Astrocyte of the spinal cord (primary cell): ENCODE results near the gene TACC2.

Experiments used
- DNase-seq: peaks from one replicate; pipeline ENCODE4 v3.0.0; 2011; ENCODE audit warnings: low read depth, low spot score
- H3K4me3 ChIP-seq: 2 replicates; pipeline ENCODE4 v1.5.1; 2011; ENCODE audit warnings: low read depth, mild to moderate bottlenecking, low read length, moderate library complexity
- in situ Hi-C: cut with HindIII; loops from 2 replicates; pipeline ENCODE4 v1.10.0; 2017; ENCODE audit warnings: low sequenced_read_pairs
- TF ChIP-seq, protein P1 (sequence below): IDR thresholded peaks from 2 replicates; pipeline ENCODE4 v1.5.1; 2012; ENCODE audit warnings: low read depth, mild to moderate bottlenecking, low read length, inconsistent platforms

Gene TACC2

DNA sequence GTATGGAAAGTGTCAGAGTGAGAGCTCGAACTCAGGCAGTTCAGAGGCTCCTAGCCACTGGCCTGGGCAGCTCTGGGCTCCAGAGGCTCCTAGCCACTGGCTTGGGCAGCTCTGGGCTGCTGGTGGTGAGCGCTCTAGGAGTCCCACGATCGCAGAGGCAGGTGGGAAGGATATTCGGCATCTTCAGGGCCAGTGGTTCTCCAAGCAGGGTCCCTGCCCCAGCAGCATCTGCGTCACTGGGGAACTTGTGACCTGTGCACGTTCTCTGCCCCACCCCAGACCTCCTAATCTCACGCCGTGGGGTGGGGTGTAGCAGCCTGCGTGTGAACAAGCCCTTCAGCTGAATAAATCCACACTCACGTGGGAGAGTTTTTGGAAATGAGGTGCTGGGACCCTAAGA lies 256.9 kb downstream of the TACC2 start:
- DNase-seq = no peak
- TF ChIP-seq, protein P1, sequence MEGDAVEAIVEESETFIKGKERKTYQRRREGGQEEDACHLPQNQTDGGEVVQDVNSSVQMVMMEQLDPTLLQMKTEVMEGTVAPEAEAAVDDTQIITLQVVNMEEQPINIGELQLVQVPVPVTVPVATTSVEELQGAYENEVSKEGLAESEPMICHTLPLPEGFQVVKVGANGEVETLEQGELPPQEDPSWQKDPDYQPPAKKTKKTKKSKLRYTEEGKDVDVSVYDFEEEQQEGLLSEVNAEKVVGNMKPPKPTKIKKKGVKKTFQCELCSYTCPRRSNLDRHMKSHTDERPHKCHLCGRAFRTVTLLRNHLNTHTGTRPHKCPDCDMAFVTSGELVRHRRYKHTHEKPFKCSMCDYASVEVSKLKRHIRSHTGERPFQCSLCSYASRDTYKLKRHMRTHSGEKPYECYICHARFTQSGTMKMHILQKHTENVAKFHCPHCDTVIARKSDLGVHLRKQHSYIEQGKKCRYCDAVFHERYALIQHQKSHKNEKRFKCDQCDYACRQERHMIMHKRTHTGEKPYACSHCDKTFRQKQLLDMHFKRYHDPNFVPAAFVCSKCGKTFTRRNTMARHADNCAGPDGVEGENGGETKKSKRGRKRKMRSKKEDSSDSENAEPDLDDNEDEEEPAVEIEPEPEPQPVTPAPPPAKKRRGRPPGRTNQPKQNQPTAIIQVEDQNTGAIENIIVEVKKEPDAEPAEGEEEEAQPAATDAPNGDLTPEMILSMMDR = no peak
- in situ Hi-C loops = no loop called here
- H3K4me3 ChIP-seq = no peak overlapping the region

DNA sequence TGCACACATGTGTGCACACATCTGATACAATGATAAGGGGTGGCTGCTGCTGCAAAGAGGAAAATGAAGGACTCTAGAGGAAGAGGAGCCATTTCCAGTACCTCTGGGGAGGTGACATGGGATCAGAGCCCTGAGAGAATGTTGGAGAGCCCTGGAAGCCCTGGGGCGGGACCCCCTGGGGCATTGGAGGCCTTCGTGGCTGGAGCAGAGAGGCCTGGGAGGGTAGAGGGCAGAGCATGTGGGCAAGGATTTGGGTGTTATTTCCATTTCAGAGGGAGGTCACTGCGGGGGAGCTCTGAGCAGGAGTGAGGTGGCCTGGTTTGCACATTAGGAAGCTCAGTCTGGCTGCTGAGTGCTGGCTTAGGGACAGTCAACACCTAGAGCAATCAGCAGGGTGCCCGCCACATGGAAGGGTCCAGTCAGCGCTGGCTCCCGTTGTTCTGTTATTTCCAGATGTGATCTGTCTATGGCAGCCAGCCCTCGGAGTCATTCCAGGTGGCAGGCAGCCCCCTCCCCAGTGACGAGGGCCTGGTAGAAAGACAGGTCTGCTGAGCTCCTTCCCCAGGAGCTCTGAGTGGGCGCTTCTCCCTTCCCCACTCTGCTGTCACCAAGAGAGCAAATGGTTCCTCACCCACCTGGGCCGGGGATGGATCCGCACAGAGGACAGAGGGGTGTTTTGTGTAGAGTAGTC lies 258.0 kb downstream of the TACC2 start:
- H3K4me3 ChIP-seq = no peak overlapping the region
- DNase-seq = no peak
- in situ Hi-C loops = no loop called here
- TF ChIP-seq, protein P1 = no peak

DNA sequence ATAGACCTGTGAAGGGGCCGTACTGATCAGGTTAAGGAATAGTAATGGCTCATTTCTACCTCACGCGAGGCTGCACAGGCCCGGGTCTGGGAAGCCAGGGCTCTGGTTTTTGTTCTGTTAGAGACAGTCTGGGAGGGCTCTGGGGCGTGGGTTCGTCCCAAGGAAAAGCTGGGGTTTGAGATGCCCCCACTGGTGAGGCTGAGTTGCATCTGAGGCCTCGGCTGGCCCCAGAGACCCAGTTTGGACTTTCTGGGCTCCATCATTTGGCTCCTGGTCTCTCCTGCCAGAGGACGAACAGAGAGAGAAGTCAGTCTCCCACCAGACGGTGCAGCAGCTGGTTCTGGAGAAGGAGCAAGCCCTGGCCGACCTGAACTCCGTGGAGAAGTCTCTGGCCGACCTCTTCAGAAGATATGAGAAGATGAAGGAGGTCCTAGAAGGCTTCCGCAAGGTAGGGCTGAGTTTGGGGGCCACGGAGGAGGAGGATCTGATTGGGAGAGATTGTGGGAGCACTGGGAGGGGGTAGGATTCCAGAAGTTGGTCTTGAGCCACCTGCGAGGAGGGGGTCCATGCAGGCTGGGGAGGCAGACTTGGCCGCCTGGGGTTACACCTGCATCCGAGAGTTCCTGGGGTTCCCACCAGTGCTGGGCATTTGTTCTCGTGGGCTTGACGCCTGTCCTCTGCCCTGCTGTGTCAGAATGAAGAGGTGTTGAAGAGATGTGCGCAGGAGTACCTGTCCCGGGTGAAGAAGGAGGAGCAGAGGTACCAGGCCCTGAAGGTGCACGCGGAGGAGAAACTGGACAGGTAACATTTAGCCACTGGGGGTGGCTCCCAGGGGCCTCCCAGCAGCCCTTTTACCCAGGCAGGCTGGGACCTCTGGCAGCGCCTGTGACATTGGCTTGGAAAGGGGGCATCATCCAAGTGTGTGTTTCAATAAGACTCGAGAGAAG lies 259.7 kb downstream of the TACC2 start:
- TF ChIP-seq, protein P1 = no peak
- H3K4me3 ChIP-seq = no peak overlapping the region
- DNase-seq = no peak
- in situ Hi-C loops = no loop called here

DNA sequence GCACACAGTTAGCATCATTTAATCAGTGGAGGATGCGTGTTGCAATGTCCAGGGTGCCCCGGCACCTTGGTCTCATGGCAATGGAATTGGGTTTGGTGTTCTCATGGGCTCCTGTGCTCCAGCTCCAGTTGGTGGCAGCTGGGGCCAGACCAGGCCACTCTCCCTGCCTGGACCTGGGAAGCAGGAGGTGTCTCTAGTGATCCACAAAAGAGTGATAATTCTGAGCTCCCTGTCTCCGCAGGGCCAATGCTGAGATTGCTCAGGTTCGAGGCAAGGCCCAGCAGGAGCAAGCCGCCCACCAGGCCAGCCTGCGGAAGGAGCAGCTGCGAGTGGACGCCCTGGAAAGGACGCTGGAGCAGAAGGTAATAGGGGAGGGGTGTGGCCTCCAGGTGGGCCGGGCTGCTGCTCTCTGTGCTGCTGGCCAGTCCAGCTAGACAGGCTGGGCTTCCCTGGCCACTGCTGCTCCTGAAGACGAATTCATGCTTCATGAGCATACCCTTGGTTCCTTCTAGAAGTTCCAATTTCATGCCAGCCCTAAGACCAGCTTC lies 260.4 kb downstream of the TACC2 start:
- DNase-seq = no peak
- H3K4me3 ChIP-seq = no peak overlapping the region
- in situ Hi-C loops = no loop called here
- TF ChIP-seq, protein P1 = no peak

DNA sequence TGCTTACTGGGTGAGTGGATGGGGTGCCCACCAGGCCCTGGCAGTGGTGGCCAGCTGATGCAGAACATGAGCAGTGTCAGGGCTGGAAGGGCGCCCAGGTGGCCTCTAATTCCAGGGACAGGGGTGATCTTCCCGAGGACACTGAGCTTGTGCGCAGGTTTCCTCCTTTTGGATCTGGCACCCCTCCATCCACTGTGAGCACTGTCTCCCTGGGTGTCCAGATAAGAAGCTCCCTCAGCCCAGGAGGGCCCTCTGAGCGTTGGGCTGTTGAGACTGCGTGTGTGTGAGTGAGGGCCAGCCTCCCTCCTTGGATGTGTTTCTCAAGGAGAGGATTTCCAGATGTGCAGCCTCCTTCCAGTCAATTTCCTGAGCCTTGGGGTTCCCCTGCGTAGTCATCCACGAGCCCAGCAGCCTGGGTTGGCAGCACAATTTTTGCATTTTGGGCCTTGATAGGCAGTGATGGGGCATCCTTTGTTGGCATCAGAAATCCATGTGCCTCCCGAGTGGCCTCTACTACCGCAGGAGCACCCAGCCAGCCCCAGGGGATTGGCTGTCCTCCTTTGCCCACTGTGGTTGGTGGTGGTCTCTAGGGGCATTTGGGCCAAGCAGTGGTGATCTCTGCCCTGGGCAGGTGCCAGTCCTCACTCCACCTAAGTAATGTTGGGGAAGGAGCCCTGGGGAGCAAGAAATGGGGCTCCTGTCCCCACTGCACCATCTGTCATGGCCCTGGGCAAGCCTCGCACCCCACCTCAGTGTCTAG lies 261.2 kb downstream of the TACC2 start:
- TF ChIP-seq, protein P1 = no peak
- no peak overlapping the region for H3K4me3 ChIP-seq
- no peak for DNase-seq
- in situ Hi-C loops = no loop called here
